Mammary epithelial cell (primary cell): ENCODE results near the gene C1orf216.

Source experiments
- EZH2 ChIP-seq: IDR thresholded peaks from 2 replicates; pipeline ENCODE4 v1.6.1; 2012; ENCODE audit warnings: low read length, inconsistent platforms, borderline replicate concordance
- TF ChIP-seq, protein P1 (sequence below), 2 donors: IDR thresholded peaks in 1 of 2; conservative IDR thresholded peaks in 1 of 2; 2 replicates each; pipeline ENCODE4 v1.5.1; 2011 to 2012; ENCODE audit warnings: inconsistent platforms in 2 of 2, low read length in 2 of 2, mild to moderate bottlenecking in 2 of 2, control low read depth in 1 of 2, low read depth in 1 of 2; ENCODE audit not compliant: insufficient read depth in 1 of 2; ENCODE audit errors: extremely low read depth in 1 of 2

DNA sequence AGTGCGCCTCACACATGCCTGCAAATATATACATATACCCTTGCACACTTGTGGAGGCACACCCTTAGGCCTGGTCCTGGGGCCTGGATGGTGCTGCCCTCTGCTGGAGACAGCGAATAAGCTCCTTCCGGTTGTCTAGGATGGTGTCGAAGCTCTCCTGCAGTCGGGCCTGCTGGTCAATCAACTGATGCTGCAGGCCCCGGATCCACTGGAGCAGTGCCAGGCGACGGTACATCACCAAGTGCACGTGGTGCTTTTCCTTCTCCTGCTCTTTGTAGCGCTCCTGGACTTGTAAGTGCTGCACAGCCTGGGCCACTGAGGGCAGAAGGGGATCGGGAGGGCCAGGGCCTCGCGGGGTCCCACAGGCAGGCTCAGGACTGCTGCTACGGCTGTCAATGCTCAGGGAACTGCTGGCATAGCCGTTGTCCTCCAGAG lies 3.1 kb downstream of the C1orf216 start:
- TF ChIP-seq, protein P1, sequence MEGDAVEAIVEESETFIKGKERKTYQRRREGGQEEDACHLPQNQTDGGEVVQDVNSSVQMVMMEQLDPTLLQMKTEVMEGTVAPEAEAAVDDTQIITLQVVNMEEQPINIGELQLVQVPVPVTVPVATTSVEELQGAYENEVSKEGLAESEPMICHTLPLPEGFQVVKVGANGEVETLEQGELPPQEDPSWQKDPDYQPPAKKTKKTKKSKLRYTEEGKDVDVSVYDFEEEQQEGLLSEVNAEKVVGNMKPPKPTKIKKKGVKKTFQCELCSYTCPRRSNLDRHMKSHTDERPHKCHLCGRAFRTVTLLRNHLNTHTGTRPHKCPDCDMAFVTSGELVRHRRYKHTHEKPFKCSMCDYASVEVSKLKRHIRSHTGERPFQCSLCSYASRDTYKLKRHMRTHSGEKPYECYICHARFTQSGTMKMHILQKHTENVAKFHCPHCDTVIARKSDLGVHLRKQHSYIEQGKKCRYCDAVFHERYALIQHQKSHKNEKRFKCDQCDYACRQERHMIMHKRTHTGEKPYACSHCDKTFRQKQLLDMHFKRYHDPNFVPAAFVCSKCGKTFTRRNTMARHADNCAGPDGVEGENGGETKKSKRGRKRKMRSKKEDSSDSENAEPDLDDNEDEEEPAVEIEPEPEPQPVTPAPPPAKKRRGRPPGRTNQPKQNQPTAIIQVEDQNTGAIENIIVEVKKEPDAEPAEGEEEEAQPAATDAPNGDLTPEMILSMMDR (conservative IDR thresholded peaks at IDR 0.05 in 1 of 2, IDR thresholded peaks at IDR 0.05 in 1 of 2; ENCODE audit: extremely low read depth in 1 of 2, insufficient read depth in 1 of 2, low read depth in 1 of 2, low read length in 2 of 2): peak; percentile 87 to 92
- TF ChIP-seq EZH2: no peak
